Adipocyte (in vitro differentiated cells): ENCODE data around the gene TRIP12.

Source experiments
- DNase-seq: peaks from one replicate; pipeline ENCODE4 v3.0.0-alpha.2; 2015; ENCODE audit warnings: low read depth
- H3K27me3 ChIP-seq: replicated peaks from 2 replicates; pipeline ENCODE4 v1.7.0; 2013; ENCODE audit warnings: mild to moderate bottlenecking, low read length, moderate library complexity; ENCODE audit not compliant: control insufficient read depth, insufficient read depth
- H3K36me3 ChIP-seq: 2 replicates; pipeline ENCODE4 v1.7.0; 2013; ENCODE audit warnings: low read length, mild to moderate bottlenecking, moderate library complexity; ENCODE audit not compliant: control insufficient read depth, insufficient read depth, severe bottlenecking
- H3K4me1 ChIP-seq: 2 replicates; pipeline ENCODE4 v1.7.0; 2013; ENCODE audit warnings: mild to moderate bottlenecking, low read length, moderate library complexity; ENCODE audit not compliant: control insufficient read depth, insufficient read depth
- H3K4me3 ChIP-seq: 2 replicates; pipeline ENCODE4 v1.7.0; 2013; ENCODE audit warnings: mild to moderate bottlenecking, low read length, moderate library complexity
- H3K9ac ChIP-seq: 2 replicates; pipeline ENCODE4 v1.7.0; 2013; ENCODE audit warnings: mild to moderate bottlenecking, low read length, moderate library complexity
- H3K9me3 ChIP-seq: 2 replicates; pipeline ENCODE4 v1.7.0; 2013; ENCODE audit warnings: mild to moderate bottlenecking, low read length, moderate library complexity; ENCODE audit not compliant: control insufficient read depth

Gene TRIP12

GRCh38 chr2:229821316-229821715 lies 100.5 kb downstream of the TRIP12 start:
- Histone ChIP-seq H3K9me3 (no peaks in the 10 kb centered on the region), H3K4me3 (no peak overlapping the region), H3K9ac (no peak overlapping the region), H3K4me1 (peaks cover 14% of the 10 kb centered on the region), H3K36me3 (peaks cover 83% of the 10 kb centered on the region), H3K27me3 (no peaks in the 10 kb centered on the region)
- no peak for DNase-seq

GRCh38 chr2:229818230-229818629 lies 103.6 kb downstream of the TRIP12 start:
- no peak overlapping the region for H3K4me3 ChIP-seq
- H3K9me3 ChIP-seq: no peaks in the 10 kb centered on the region
- no peaks in the 10 kb centered on the region for H3K27me3 ChIP-seq
- no peak overlapping the region for H3K9ac ChIP-seq
- DNase-seq: no peak
- H3K36me3 ChIP-seq: peaks cover 77% of the 10 kb centered on the region
- H3K4me1 ChIP-seq: peaks cover 25% of the 10 kb centered on the region

- Histone ChIP-seq H3K9ac (no peak overlapping the region), H3K9me3 (no peaks in the 10 kb centered on the region), H3K4me1 (peaks cover 17% of the 10 kb centered on the region), H3K27me3 (no peaks in the 10 kb centered on the region), H3K4me3 (no peak overlapping the region), H3K36me3 (peaks cover 81% of the 10 kb centered on the region)
- DNase-seq: peak; percentile 68
Measured at GRCh38 chr2:229815858-229816257, 106.0 kb downstream of the TRIP12 start.

- DNase-seq: no peak
- Histone ChIP-seq H3K36me3 (peaks cover 86% of the 10 kb centered on the region), H3K4me1 (peaks cover 17% of the 10 kb centered on the region), H3K9me3 (no peaks in the 10 kb centered on the region), H3K27me3 (no peaks in the 10 kb centered on the region), H3K4me3 (no peak overlapping the region), H3K9ac (no peak overlapping the region)
Measured at GRCh38 chr2:229815342-229815741, 106.5 kb downstream of the TRIP12 start.

- no peak overlapping the region for H3K4me3 ChIP-seq
- peaks cover 91% of the 10 kb centered on the region for H3K36me3 ChIP-seq
Measured at GRCh38 chr2:229810786-229811185, 111.0 kb downstream of the TRIP12 start.

GRCh38 chr2:229805559-229805958 lies 116.2 kb downstream of the TRIP12 start:
- H3K36me3 ChIP-seq: peaks cover 93% of the 10 kb centered on the region
- peaks cover 6% of the 10 kb centered on the region for H3K4me1 ChIP-seq
- H3K9ac ChIP-seq: no peak overlapping the region
- H3K4me3 ChIP-seq: no peak overlapping the region
- no peaks in the 10 kb centered on the region for H3K9me3 ChIP-seq
- no peak for DNase-seq
- no peaks in the 10 kb centered on the region for H3K27me3 ChIP-seq

More at GRCh38 chr2:229810786-229811185, 111.0 kb downstream of the TRIP12 start:
- DNase-seq: peak; percentile 31
- Histone ChIP-seq H3K27me3 (no peaks in the 10 kb centered on the region), H3K9ac (no peak overlapping the region), H3K4me1 (peaks cover 6% of the 10 kb centered on the region), H3K9me3 (no peaks in the 10 kb centered on the region)

- Histone ChIP-seq H3K27me3 (no peaks in the 10 kb centered on the region), H3K4me1 (peaks cover 21% of the 10 kb centered on the region), H3K4me3 (no peak overlapping the region), H3K9ac (no peak overlapping the region), H3K36me3 (peaks cover 89% of the 10 kb centered on the region), H3K9me3 (no peaks in the 10 kb centered on the region)
- no peak for DNase-seq
Measured at GRCh38 chr2:229802785-229803184, 119.0 kb downstream of the TRIP12 start.

- no peaks in the 10 kb centered on the region for H3K27me3 ChIP-seq
- peak overlapping the region; percentile 45 for H3K9ac ChIP-seq
- H3K4me3 ChIP-seq: no peak overlapping the region
- peaks cover 89% of the 10 kb centered on the region for H3K36me3 ChIP-seq
- peak; percentile 79 for DNase-seq
- H3K4me1 ChIP-seq: peaks cover 24% of the 10 kb centered on the region
- no peaks in the 10 kb centered on the region for H3K9me3 ChIP-seq
Measured at GRCh38 chr2:229800997-229801754, 120.6 kb downstream of the TRIP12 start.

- H3K27me3 ChIP-seq: no peaks in the 10 kb centered on the region
- peaks cover 89% of the 10 kb centered on the region for H3K36me3 ChIP-seq
- H3K9ac ChIP-seq: no peak overlapping the region
- no peaks in the 10 kb centered on the region for H3K9me3 ChIP-seq
- no peak overlapping the region for H3K4me3 ChIP-seq
- peaks cover 27% of the 10 kb centered on the region for H3K4me1 ChIP-seq
- peak; percentile 73 for DNase-seq
Measured at GRCh38 chr2:229798446-229799155, 123.2 kb downstream of the TRIP12 start.

- Histone ChIP-seq H3K27me3 (no peaks in the 10 kb centered on the region), H3K9me3 (no peaks in the 10 kb centered on the region), H3K9ac (no peak overlapping the region), H3K4me3 (no peak overlapping the region), H3K4me1 (peaks cover 16% of the 10 kb centered on the region), H3K36me3 (peaks cover 95% of the 10 kb centered on the region)
- DNase-seq: no peak
Measured at GRCh38 chr2:229795058-229795457, 126.8 kb downstream of the TRIP12 start.

- no peaks in the 10 kb centered on the region for H3K9me3 ChIP-seq
- peaks cover 95% of the 10 kb centered on the region for H3K36me3 ChIP-seq
- no peak overlapping the region for H3K9ac ChIP-seq
- no peak overlapping the region for H3K4me3 ChIP-seq
- DNase-seq: no peak
- H3K27me3 ChIP-seq: no peaks in the 10 kb centered on the region
- peaks cover 15% of the 10 kb centered on the region for H3K4me1 ChIP-seq
Measured at GRCh38 chr2:229794636-229795035, 127.2 kb downstream of the TRIP12 start.
